T47D (cell line): ENCODE results near the gene C1orf21.

Source experiments
- DNase-seq, 2 experiments: peaks; one replicate each; pipeline versions ENCODE4 v3.0.0 to v3.0.0-alpha.2; 2011 to 2012; ENCODE audit warnings: low read depth in 1 of 2, low spot score in 1 of 2
- JUND ChIP-seq: IDR thresholded peaks from 2 replicates; pipeline ENCODE4 v1.6.1; 2012; ENCODE audit warnings: low read depth
- in situ Hi-C: cut with HindIII; loops from 2 replicates; pipeline ENCODE4 v1.10.0; 2016; ENCODE audit warnings: low sequenced_read_pairs, low pct_unique_long_range_greater_than_20kb

Gene C1orf21

DNA sequence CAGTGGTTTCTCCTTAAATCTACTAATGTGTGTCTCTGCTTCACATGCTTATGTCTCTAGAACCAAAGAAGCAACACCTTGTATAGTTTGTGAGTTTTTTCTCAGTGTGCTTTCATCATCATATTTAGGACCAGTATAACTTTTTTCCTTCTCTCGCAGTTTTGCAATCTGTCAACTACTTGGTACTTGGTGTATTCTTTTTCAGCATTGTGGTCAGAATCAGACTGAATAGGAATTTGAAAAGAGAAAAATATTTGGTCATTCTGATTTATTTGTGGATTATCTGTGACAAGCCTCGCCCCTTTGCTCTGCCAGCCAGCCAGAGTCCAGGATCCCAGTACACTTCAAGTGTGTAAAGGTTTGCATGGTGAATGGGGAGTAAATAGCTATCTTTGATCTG, 122.3 kb downstream of the C1orf21 start:
- TF ChIP-seq JUND: no peak
- in situ Hi-C loops: no loop called here

GRCh38 chr1:184510110-184510509, 123.3 kb downstream of the C1orf21 start:
- DNase-seq: no peak
- in situ Hi-C loops: no loop called here
- TF ChIP-seq JUND: no peak

More for the DNA sequence above, 122.3 kb downstream of the C1orf21 start:
- no peak for DNase-seq

GRCh38 chr1:184512724-184513123, 125.9 kb downstream of the C1orf21 start:
- DNase-seq: no peak
- TF ChIP-seq JUND: no peak
- in situ Hi-C loops: no loop called here

GRCh38 chr1:184513421-184513820, 126.6 kb downstream of the C1orf21 start:
- peak in 1 of 2 experiments; percentile 36 for DNase-seq
- TF ChIP-seq JUND: no peak
- in situ Hi-C loops: no loop called here

GRCh38 chr1:184513966-184514365, 127.1 kb downstream of the C1orf21 start:
- DNase-seq: no peak
- in situ Hi-C loops: no loop called here
- TF ChIP-seq JUND: no peak

DNA sequence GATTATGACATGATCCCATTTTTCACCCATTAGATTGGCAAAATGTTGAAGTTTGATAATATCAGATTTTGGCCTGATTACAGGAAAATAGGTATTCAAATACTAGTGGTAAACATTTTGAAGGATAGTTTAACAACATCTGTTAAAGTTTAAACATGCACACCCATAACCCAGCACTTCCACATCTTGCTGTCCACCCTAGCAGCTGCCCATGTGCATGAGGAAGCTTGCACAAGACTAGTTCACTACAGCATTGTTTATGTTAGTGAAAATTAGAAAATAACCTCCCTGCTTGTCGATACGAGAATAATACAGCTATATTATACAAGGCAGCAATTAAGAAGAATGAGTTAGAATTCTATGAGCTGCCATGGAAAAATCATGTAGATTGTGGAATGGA, 127.6 kb downstream of the C1orf21 start:
- in situ Hi-C loops: no loop called here
- no peak for DNase-seq
- TF ChIP-seq JUND: no peak

GRCh38 chr1:184517130-184517529, 130.3 kb downstream of the C1orf21 start:
- DNase-seq: no peak
- no peak for TF ChIP-seq JUND
- in situ Hi-C loops: no loop called here

DNA sequence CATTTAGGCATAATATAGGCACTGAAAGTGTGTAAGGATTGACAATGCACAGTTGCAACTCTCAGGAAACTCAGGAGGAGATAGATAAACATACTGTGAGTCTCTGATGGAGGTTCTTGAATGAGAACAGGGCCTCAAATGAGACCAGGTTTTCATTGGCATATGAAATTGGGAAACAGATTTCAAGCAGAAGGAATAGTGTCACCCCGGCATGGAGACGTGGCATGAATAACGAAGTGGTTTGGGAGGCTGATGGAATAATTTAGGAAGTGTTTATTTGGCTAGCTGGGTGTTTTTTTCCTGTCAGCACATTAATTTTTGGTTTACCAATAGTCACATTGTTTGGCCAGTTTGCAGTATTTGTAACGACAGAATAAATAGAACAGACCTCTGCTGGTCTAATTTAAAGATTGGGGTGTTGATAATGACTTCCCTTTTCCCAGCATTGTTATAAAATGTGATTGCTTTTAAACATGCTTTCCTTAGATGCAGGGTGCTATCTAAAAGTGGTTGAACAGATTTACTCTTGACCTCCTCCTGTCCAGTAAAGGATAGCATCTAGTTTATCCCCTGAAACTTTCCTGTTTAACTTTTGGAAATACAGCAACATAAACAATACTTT, 132.0 kb downstream of the C1orf21 start:
- in situ Hi-C loops: no loop called here
- TF ChIP-seq JUND: no peak
- no peak for DNase-seq

GRCh38 chr1:184520336-184520735, 133.5 kb downstream of the C1orf21 start:
- in situ Hi-C loops: no loop called here
- TF ChIP-seq JUND: no peak
- no peak for DNase-seq

GRCh38 chr1:184524248-184524647, 137.4 kb downstream of the C1orf21 start:
- TF ChIP-seq JUND: no peak
- in situ Hi-C loops: no loop called here
- DNase-seq: no peak

GRCh38 chr1:184527402-184527801, 140.6 kb downstream of the C1orf21 start:
- no peak for TF ChIP-seq JUND
- DNase-seq: no peak
- in situ Hi-C loops: no loop called here

- in situ Hi-C loops: no loop called here
- TF ChIP-seq JUND: no peak
- DNase-seq: no peak
Measured at GRCh38 chr1:184530226-184530625, 143.4 kb downstream of the C1orf21 start.

DNA sequence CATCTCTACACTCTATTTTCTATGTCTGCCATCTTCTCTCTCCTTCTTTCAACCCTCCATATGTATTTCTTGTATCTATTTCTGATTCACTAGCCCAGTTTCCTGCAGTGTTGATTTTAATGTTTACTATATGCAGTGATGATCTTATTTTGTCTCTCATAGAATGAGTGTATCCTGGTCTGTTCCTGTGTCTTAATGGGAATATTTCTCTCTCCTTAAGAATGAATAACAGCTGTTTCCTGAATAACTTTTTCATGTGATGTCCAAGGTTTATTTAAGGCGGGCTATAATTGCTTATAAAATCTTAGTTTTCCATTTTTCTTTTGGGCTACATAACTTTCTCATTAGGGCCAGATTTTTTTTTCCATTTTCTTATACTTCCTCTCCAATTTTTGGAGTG, 144.5 kb downstream of the C1orf21 start:
- in situ Hi-C loops: no loop called here
- no peak for DNase-seq
- no peak for TF ChIP-seq JUND

DNA sequence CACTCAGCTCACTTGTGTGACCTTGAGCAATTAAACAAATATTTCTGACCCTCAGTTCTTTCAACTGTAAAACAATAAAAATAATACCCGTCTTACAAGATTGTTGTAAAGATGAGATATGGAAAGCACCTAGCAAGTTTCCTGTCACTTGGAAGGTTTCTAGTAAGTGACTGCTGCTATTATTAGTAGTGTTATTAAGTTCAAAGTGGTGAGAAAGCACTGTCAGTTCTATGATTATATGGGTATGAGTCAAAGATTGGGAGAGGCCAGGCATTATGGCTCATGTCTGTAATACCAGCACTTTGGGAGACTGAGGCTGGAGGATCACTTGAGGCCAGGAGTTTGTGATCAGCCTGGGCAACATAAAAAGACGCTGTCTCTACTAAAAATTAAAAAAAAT, 145.4 kb downstream of the C1orf21 start:
- no peak for TF ChIP-seq JUND
- no peak for DNase-seq
- in situ Hi-C loops: no loop called here
